Endothelial cell of umbilical vein (primary cell): ENCODE measurements around the gene HTT-AS. TPM values are rescaled to one million over a fixed set of nuclear protein-coding genes. Genes with fewer than 3 reads are reported as not detected.
"Not testable (repeated sequence)": the region's sequence is repeated elsewhere in the genome, so short reads cannot be mapped to it uniquely, and the experiment has no call there.

ENCODE experiments used
- BruUV-seq: library from RNA; stranded (reverse); fragments of 400-500 nt; replicated peaks from 2 replicates; lab custom pipeline; 2021; lab: Mats Ljungman, UMichigan
- CTCF ChIA-PET: fragments of 300-600, 350-600 bp; sonication (Branson Sonifier 250); formaldehyde crosslinking; loops from one replicate; lab custom pipeline; 2021; ENCODE audit warnings: antibody characterized with exemption, inconsistent platforms; lab: Charles Lee
- POLR2A ChIA-PET: fragments of 300-600, 350-600 bp; sonication (Branson Sonifier 250); formaldehyde crosslinking; loops from one replicate; lab custom pipeline; 2021; ENCODE audit warnings: antibody characterized with exemption, inconsistent platforms; lab: Charles Lee
- DNase-seq: peaks from one replicate; pipeline ENCODE4 v3.0.0-alpha.2; 2011; ENCODE audit warnings: low read depth, low spot score
- FAIRE-seq: peaks from 2 replicates; lab custom pipeline; 2011; peaks lifted over from hg19 to GRCh38; lab: Jason Lieb, UNC
- H2AFZ ChIP-seq: 2 replicates; pipeline ENCODE4 v1.6.0; 2012; ENCODE audit warnings: low read depth, low read length, control low read depth, inconsistent platforms
- H3K27ac ChIP-seq: 2 replicates; pipeline ENCODE4 v1.5.1; 2011; ENCODE audit warnings: low read depth, mild to moderate bottlenecking, control low read depth, low read length, moderate library complexity; ENCODE audit not compliant: insufficient read depth
- H3K27me3 ChIP-seq, 2 experiments: 2 replicates each; pipeline versions ENCODE4 v1.6.0 to v1.6.1; 2011; ENCODE audit warnings: low read length in 2 of 2, mixed read lengths in 1 of 2; ENCODE audit not compliant: control insufficient read depth in 2 of 2, insufficient read depth in 2 of 2
- H3K36me3 ChIP-seq, 2 experiments: 2 replicates in 1 of 2; 3 replicates in 1 of 2; pipeline ENCODE4 v1.5.1; 2011; ENCODE audit warnings: low read length in 2 of 2, mild to moderate bottlenecking in 1 of 2, moderate library complexity in 1 of 2; ENCODE audit not compliant: control insufficient read depth in 2 of 2, insufficient read depth in 2 of 2; ENCODE audit errors: extremely low read depth in 1 of 2
- H3K4me1 ChIP-seq: 3 replicates; pipeline ENCODE4 v1.5.1; 2011; ENCODE audit warnings: mild to moderate bottlenecking, low read length; ENCODE audit not compliant: control insufficient read depth, insufficient read depth; ENCODE audit errors: extremely low read depth
- H3K4me2 ChIP-seq: 2 replicates; pipeline ENCODE4 v1.6.1; 2011; ENCODE audit warnings: low read length, control low read depth, mixed read lengths; ENCODE audit not compliant: insufficient read depth
- H3K4me3 ChIP-seq, 3 experiments: fragments of 200-600 bp in 1 of 3; sonication (generic), shearing (Covaris generic) in 1 of 3; replicated peaks in 1 of 3; 2 replicates each; pipeline ENCODE4 v1.5.1; 2011 to 2016; ENCODE audit warnings: control low read depth in 3 of 3, low read length in 3 of 3, mild to moderate bottlenecking in 2 of 3, inconsistent platforms in 1 of 3, low read depth in 1 of 3, moderate library complexity in 1 of 3; ENCODE audit not compliant: insufficient read depth in 1 of 3
- H3K79me2 ChIP-seq: 2 replicates; pipeline ENCODE4 v1.6.0; 2012; ENCODE audit warnings: low read length, inconsistent platforms; ENCODE audit not compliant: control insufficient read depth, insufficient read depth
- H3K9ac ChIP-seq: replicated peaks from 2 replicates; pipeline ENCODE3; 2011; ENCODE audit warnings: low read length, control low read depth; ENCODE audit not compliant: insufficient read depth; ENCODE audit errors: extremely low read depth
- H3K9me1 ChIP-seq: replicated peaks from 3 replicates; pipeline ENCODE4 v1.6.0; 2011; ENCODE audit warnings: mild to moderate bottlenecking, low read length; ENCODE audit not compliant: control insufficient read depth, insufficient read depth; ENCODE audit errors: extremely low read depth
- H3K9me3 ChIP-seq: replicated peaks from 2 replicates; pipeline ENCODE4 v1.5.1; 2012; ENCODE audit warnings: low read length, inconsistent platforms; ENCODE audit not compliant: control insufficient read depth, insufficient read depth
- H4K20me1 ChIP-seq: replicated peaks from 2 replicates; pipeline ENCODE3; 2011; ENCODE audit warnings: mild to moderate bottlenecking, low read length; ENCODE audit not compliant: control insufficient read depth, insufficient read depth; ENCODE audit errors: extremely low read depth
- POLR2AphosphoS5 ChIP-seq: IDR thresholded peaks from 2 replicates; pipeline ENCODE4 v1.6.1; 2012; ENCODE audit warnings: low read depth, mild to moderate bottlenecking, control low read depth, low read length, moderate library complexity; ENCODE audit not compliant: insufficient read depth
- dilution Hi-C: fragments of 300-500 bp; cut with MboI; formaldehyde crosslinking; loops from one replicate; pipeline ENCODE4 v1.15.0; 2019; ENCODE audit warnings: low sequenced_read_pairs; ENCODE audit not compliant: extremely low pct_ligation_motif_present
- intact Hi-C: fragments of 100-400 bp; cut with micrococcal nuclease; formaldehyde crosslinking; loops from one replicate; pipeline ENCODE4 v1.10.0; 2022
- polyA plus RNA-seq, 4 experiments: library from polyadenylated mRNA; depleted of rRNA in 3 of 4; stranded (reverse) in 3 of 4; unstranded in 1 of 4; fragments of >200 nt; gene quantifications; 2 replicates each; pipeline versions ENCODE4 v1.2.1 to v1.2.3, GENCODE V29; 2011 to 2012; ENCODE audit warnings: missing spikeins in 1 of 4
- total RNA-seq: library from RNA; stranded (reverse); gene quantifications from 2 replicates; pipeline ENCODE4 v1.2.3, GENCODE V29; 2021

The HTT-AS gene
- total and polyA plus RNA-seq, 2 donors (not counting 3 experiments of a cell fraction or from before 2014, with no cell fraction given) = not detected

- no peaks in the 10 kb centered on the region for H3K27me3 ChIP-seq
- dilution Hi-C loops (no loop called here), intact Hi-C loops (no loop called here)
- ChIA-PET POLR2A (no interaction called here), CTCF (interaction anchor here (2.1 kb wide), 1 partner anchor 9 kb away, joined by 7 read pairs; no protein-coding TSS in a partner anchor)
- no peak overlapping the region for H2AFZ ChIP-seq
- BruUV-seq = no TSS peak
- H3K9me3 ChIP-seq = no peaks in the 10 kb centered on the region
- H3K4me1 ChIP-seq = no peaks in the 10 kb centered on the region
- TF ChIP-seq POLR2AphosphoS5 = no peak
- FAIRE-seq (no peak), DNase-seq (no peak)
- no peak overlapping the region for H3K9ac ChIP-seq
- no peaks in the 10 kb centered on the region for H3K79me2 ChIP-seq
- H4K20me1 ChIP-seq = no peaks in the 10 kb centered on the region
- peaks cover 0 to 8% of the 10 kb centered on the region in 2 experiments for H3K36me3 ChIP-seq
- H3K27ac ChIP-seq = no peak overlapping the region
- no peak overlapping the region for H3K4me2 ChIP-seq
- no peaks in the 10 kb centered on the region for H3K9me1 ChIP-seq
- no peak overlapping the region for H3K4me3 ChIP-seq
These were observed 21.9 kb upstream of the HTT-AS start for GRCh38 chr4:3096202-3096601.

DNA sequence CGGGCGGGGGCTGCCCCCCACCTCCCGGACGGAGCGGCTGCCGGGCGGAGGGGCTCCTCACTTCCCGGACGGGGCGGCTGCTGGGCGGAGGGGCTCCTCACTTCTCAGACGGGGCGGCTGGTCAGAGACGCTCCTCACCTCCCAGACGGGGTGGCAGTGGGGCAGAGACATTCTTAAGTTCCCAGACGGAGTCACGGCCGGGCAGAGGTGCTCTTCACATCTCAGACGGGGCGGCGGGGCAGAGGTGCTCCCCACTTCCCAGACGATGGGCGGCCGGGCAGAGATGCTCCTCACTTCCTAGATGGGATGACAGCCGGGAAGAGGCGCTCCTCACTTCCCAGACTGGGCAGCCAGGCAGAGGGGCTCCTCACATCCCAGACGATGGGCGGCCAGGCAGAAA, 20.4 kb upstream of the HTT-AS start:
- H3K27me3 ChIP-seq, H3K9ac ChIP-seq, H4K20me1 ChIP-seq, BruUV-seq, DNase-seq, H3K4me2 ChIP-seq, dilution Hi-C loops, POLR2A ChIA-PET, H3K27ac ChIP-seq, FAIRE-seq, intact Hi-C loops, H2AFZ ChIP-seq, CTCF ChIA-PET, H3K9me3 ChIP-seq, H3K4me3 ChIP-seq, H3K79me2 ChIP-seq, H3K36me3 ChIP-seq, H3K9me1 ChIP-seq, H3K4me1 ChIP-seq: not testable (repeated sequence)
